A549 (cell line): ENCODE results near the gene ABLIM3. TPM values are rescaled to one million over a fixed set of nuclear protein-coding genes. Genes with fewer than 3 reads are reported as not detected.

Experiments
- ATAC-seq, 2 experiments: fragments of 200-7000 bp in 1 of 2; fragments of >200 bp in 1 of 2; cut with Nextera tagmentation in 1 of 2; cut with Tn5 transposase in 1 of 2; 3 replicates each; pipeline versions ENCODE4 v1.8.0 to v1.9.1; 2018 to 2020; ENCODE audit warnings: mild to moderate bottlenecking in 1 of 2, moderate library complexity in 1 of 2
- CTCF ChIA-PET: fragments of 300-600 bp; sonication (Branson Sonifier 250); formaldehyde crosslinking; extraction: SDS; loops from one replicate; lab custom pipeline; 2021; ENCODE audit warnings: antibody characterized with exemption, inconsistent platforms; lab: Yijun Ruan, JAX
- POLR2A ChIA-PET: fragments of 350-600 bp; formaldehyde crosslinking; extraction: SDS; loops from one replicate; lab custom pipeline; 2021; ENCODE audit warnings: antibody characterized with exemption, inconsistent platforms; lab: Yijun Ruan, JAX
- DNase-seq, 2 experiments: peaks; one replicate each; pipeline versions ENCODE4 v3.0.0 to v3.0.0-alpha.2; 2011 to 2016; ENCODE audit warnings: low read depth in 1 of 2, low spot score in 1 of 2
- FAIRE-seq: peaks from 2 replicates; lab custom pipeline; 2011; peaks lifted over from hg19 to GRCh38; lab: Jason Lieb, UNC
- H3K27ac ChIP-seq, 2 experiments: fragments of >200 bp; sonication (Bioruptor Twin); formaldehyde crosslinking; 3 replicates each; pipeline ENCODE4 v1.5.1; 2016 to 2017
- H3K4me1 ChIP-seq: fragments of >200 bp; sonication (Bioruptor Twin); formaldehyde crosslinking; 3 replicates; pipeline ENCODE4 v1.6.1; 2016
- H3K4me2 ChIP-seq: fragments of >200 bp; sonication (Bioruptor Twin); formaldehyde crosslinking; 3 replicates; pipeline ENCODE4 v1.6.1; 2016
- H3K4me3 ChIP-seq: fragments of >200 bp; sonication (Bioruptor Twin); formaldehyde crosslinking; 3 replicates; pipeline ENCODE4 v1.5.1; 2016
- H3K9me3 ChIP-seq: fragments of >200 bp; sonication (Bioruptor Twin); formaldehyde crosslinking; 3 replicates; pipeline ENCODE4 v1.6.1; 2016
- BHLHE40 ChIP-seq: IDR thresholded peaks from 2 replicates; pipeline ENCODE4 v1.6.1; 2012; ENCODE audit warnings: low read depth, low read length, inconsistent platforms
- CBX8 ChIP-seq: fragments of 200-600 bp; sonication (generic); IDR thresholded peaks from 2 replicates; pipeline ENCODE4 v1.6.1; 2016
- CEBPB ChIP-seq, 2 experiments: fragments of >200 bp in 1 of 2; sonication (Bioruptor Twin) in 1 of 2; formaldehyde crosslinking in 1 of 2; IDR thresholded peaks; 2 replicates each; pipeline ENCODE4 v1.6.1; 2012 to 2016
- CHD4 ChIP-seq: fragments of 200-600 bp; sonication (generic); IDR thresholded peaks from 2 replicates; pipeline ENCODE4 v1.6.1; 2016; ENCODE audit warnings: antibody characterized with exemption, mild to moderate bottlenecking, borderline replicate concordance
- EHMT2 ChIP-seq: fragments of 200-600 bp; sonication (generic); IDR thresholded peaks from 2 replicates; pipeline ENCODE4 v1.6.1; 2016; ENCODE audit warnings: antibody characterized with exemption, low read depth, mild to moderate bottlenecking, moderate library complexity
- FOSL2 ChIP-seq, 2 experiments: fragments of 450-650 bp in 1 of 2; fragments of >200 bp in 1 of 2; sonication (Bioruptor Twin) in 1 of 2; formaldehyde crosslinking; IDR thresholded peaks; 2 replicates each; pipeline versions ENCODE4 v1.5.0 to v1.6.1; 2016 to 2020; ENCODE audit warnings: mild to moderate bottlenecking in 1 of 2, moderate library complexity in 1 of 2
- FOXS1 ChIP-seq: fragments of 250-450 bp; sonication (Bioruptor Pico); IDR thresholded peaks from 2 replicates; pipeline ENCODE4 v1.5.0; 2020; ENCODE audit warnings: mild to moderate bottlenecking, moderate library complexity
- HDAC2 ChIP-seq: fragments of 200-600 bp; sonication (generic); IDR thresholded peaks from 2 replicates; pipeline ENCODE4 v1.6.1; 2016
- HEYL ChIP-seq: fragments of 250-450 bp; sonication (Bioruptor Pico); IDR thresholded peaks from 2 replicates; pipeline ENCODE4 v1.8.0; 2021; ENCODE audit warnings: mild to moderate bottlenecking, moderate library complexity
- HOXB13 ChIP-seq: fragments of 250-450 bp; sonication (Bioruptor Pico); IDR thresholded peaks from 2 replicates; pipeline ENCODE4 v1.5.0; 2020; ENCODE audit warnings: low read depth, mild to moderate bottlenecking, moderate library complexity
- HOXB5 ChIP-seq: fragments of 250-450 bp; sonication (Bioruptor Pico); IDR thresholded peaks from 2 replicates; pipeline ENCODE4 v1.5.0; 2020; ENCODE audit warnings: mild to moderate bottlenecking, moderate library complexity
- JUN ChIP-seq, 2 experiments: fragments of >200 bp; sonication (Bioruptor Twin); formaldehyde crosslinking; IDR thresholded peaks; 2 replicates in 1 of 2; 3 replicates in 1 of 2; pipeline ENCODE4 v1.6.1; 2016 to 2017
- KDM5A ChIP-seq: fragments of 200-600 bp; sonication (generic); IDR thresholded peaks from 2 replicates; pipeline ENCODE4 v1.6.1; 2016; ENCODE audit warnings: antibody characterized with exemption, mild to moderate bottlenecking
- MAX ChIP-seq: IDR thresholded peaks from 2 replicates; pipeline ENCODE4 v1.6.1; 2012
- MAZ ChIP-seq: fragments of 150-350 bp; IDR thresholded peaks from 2 replicates; pipeline ENCODE4 v1.6.1; 2014; ENCODE audit warnings: antibody characterized with exemption, low read depth, low read length, borderline replicate concordance
- NFE2L2 ChIP-seq: fragments of 150-350 bp; conservative IDR thresholded peaks from 2 replicates; pipeline ENCODE4 v1.6.1; 2014; ENCODE audit warnings: low read length
- NPAS2 ChIP-seq: fragments of 250-450 bp; sonication (Bioruptor Pico); IDR thresholded peaks from 2 replicates; pipeline ENCODE4 v1.8.0; 2022; ENCODE audit warnings: mild to moderate bottlenecking, moderate library complexity, borderline replicate concordance
- PBX3 ChIP-seq: IDR thresholded peaks from 2 replicates; pipeline ENCODE4 v1.6.1; 2012
- POLR2AphosphoS2 ChIP-seq: conservative IDR thresholded peaks from 2 replicates; pipeline ENCODE4 v1.6.1; 2012; ENCODE audit warnings: low read length, improper control_type of control experiment, inconsistent platforms
- RCOR1 ChIP-seq: fragments of 150-350 bp; IDR thresholded peaks from 2 replicates; pipeline ENCODE4 v1.6.1; 2014; ENCODE audit warnings: antibody characterized with exemption, low read length, low read depth
- RFX5 ChIP-seq: fragments of 450-650 bp; IDR thresholded peaks from 2 replicates; pipeline ENCODE4 v1.7.1; 2014; ENCODE audit warnings: antibody characterized with exemption, mild to moderate bottlenecking, moderate library complexity
- SREBF2 ChIP-seq: fragments of 450-650 bp; IDR thresholded peaks from 2 replicates; pipeline ENCODE4 v1.6.1; 2014; ENCODE audit warnings: mild to moderate bottlenecking, moderate library complexity
- ZSCAN20 ChIP-seq: fragments of 250-450 bp; sonication (Bioruptor Pico); IDR thresholded peaks from 2 replicates; pipeline ENCODE4 v1.8.0; 2022; ENCODE audit warnings: mild to moderate bottlenecking, moderate library complexity
- WGBS: methylation state at CpG from one replicate; pipeline ENCODE4 v1.1.6; 2017; ENCODE audit errors: missing lambda C conversion rate; 5-methylcytosine and 5-hydroxymethylcytosine counted together
- polyA plus RNA-seq, 4 experiments: library from polyadenylated mRNA; depleted of rRNA in 3 of 4; stranded (reverse); fragments of >200 nt; fragmentation: RNase III in 1 of 4; extraction: RNeasy Plus Mini Kit Qiagen cat#74134 plus additional on column Dnase treatment in 1 of 4; gene quantifications; 2 replicates in 3 of 4; 3 replicates in 1 of 4; pipeline ENCODE4 v1.2.3, GENCODE V29; 2011 to 2017

ABLIM3 gene
- polyA plus RNA-seq, 2 of the 4 experiments (the other 2 are of a cell fraction), result 2.7 to 3.0 TPM

GRCh38 chr5:149152317-149152746 is 11.0 kb downstream of the ABLIM3 start:
- no peak overlapping the region for H3K4me3 ChIP-seq
- ChIA-PET CTCF (interaction anchor here (0.7 to 8.6 kb wide), 5 partner anchors 11 to 171 kb away, joined by 3 to 59 read pairs (median 3); partner anchors contain the start of gene ABLIM3), POLR2A (no interaction called here)
- 44% methylated on average over 2 of the region's 2 CpGs for WGBS
- H3K27ac ChIP-seq, result peak overlapping the region; percentile 41 to 61
- FAIRE-seq (no peak), DNase-seq (peak; percentile 44 to 62), ATAC-seq (peak in 1 of 2 experiments; percentile 69; a peak in 3 of 6 replicates)
- H3K9me3 ChIP-seq, result 0 out of 3 replicates have a peak, but pooled peaks cover 3% of the 10 kb centered on the region
- TF ChIP-seq RFX5, result no peak
- TF ChIP-seq HDAC2, result no peak
- no peak for TF ChIP-seq FOXS1 (CRISPR knock-in tag)
- no peak for TF ChIP-seq CBX8
- no peak for TF ChIP-seq BHLHE40
- TF ChIP-seq HOXB13 (CRISPR knock-in tag), result no peak
- TF ChIP-seq MAZ, result no peak
- no peak for TF ChIP-seq CHD4
- TF ChIP-seq ZSCAN20 (CRISPR knock-in tag), result no peak
- TF ChIP-seq MAX, result peak; percentile 55; the same call in 1 of the 2 replicates
- TF ChIP-seq KDM5A, result no peak
- TF ChIP-seq FOSL2 (IDR thresholded peaks at IDR 0.05), result no peak
- 0 out of 2 replicates have a peak, but pooled peaks have one; percentile 7 for TF ChIP-seq FOSL2 (CRISPR knock-in tag; IDR thresholded peaks at IDR 0.05)
- H3K4me1 ChIP-seq, result peaks cover 23% of the 10 kb centered on the region
- peak overlapping the region; percentile 37 for H3K4me2 ChIP-seq

DNA sequence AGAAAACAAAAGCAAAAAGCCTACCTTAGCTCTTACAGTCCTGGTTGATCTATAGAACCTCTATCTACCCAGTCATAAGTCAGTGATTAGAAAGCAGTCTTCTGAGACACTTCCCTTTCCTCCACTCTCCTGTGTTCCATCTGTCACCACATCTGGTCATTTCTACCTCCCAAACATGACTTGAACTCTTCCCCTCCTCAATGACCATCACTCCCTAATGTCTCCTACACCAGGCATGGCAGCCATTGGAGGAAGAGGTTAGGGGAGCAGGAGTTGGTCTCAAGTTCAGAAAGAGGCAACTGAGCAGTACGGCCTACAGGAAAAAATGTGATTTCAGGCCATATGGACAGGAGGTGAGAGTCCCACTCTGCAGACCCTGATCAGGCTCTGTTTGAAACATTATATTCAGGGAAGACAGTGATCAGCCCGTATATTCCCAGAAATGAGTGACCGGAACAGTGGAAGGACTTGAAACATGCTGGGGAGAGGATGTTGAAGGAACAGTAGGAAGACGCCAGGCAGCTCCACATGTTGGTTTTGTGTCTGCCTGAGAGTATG is 12.0 kb downstream of the ABLIM3 start:
- ChIA-PET CTCF (interaction anchor here (0.9 to 8.6 kb wide), 5 partner anchors 12 to 422 kb away, joined by 3 to 59 read pairs (median 3); partner anchors contain the start of gene ABLIM3), POLR2A (interaction anchor here (1.1 kb wide), 1 partner anchor 10 kb away, joined by 3 read pairs; no protein-coding TSS in a partner anchor)
- TF ChIP-seq JUN (IDR thresholded peaks at IDR 0.05) (no peak), SREBF2 (no peak), HOXB5 (CRISPR knock-in tag) (no peak), EHMT2 (no peak), NFE2L2 (no peak), CEBPB (IDR thresholded peaks at IDR 0.05) (no peak), PBX3 (no peak), HEYL (no peak), RCOR1 (no peak)
- DNase-seq, result no peak
- no peak overlapping the region for H3K4me2 ChIP-seq
- H3K4me3 ChIP-seq, result no peak overlapping the region
- FAIRE-seq, result no peak
- H3K9me3 ChIP-seq, result no peaks in the 10 kb centered on the region
- 81% methylated on average over 4 of the region's 4 CpGs for WGBS
- no peak for ATAC-seq
- H3K4me1 ChIP-seq, result peaks cover 23% of the 10 kb centered on the region
- peak overlapping the region; percentile 41 to 61; a peak in 5 of 6 replicates for H3K27ac ChIP-seq

DNA sequence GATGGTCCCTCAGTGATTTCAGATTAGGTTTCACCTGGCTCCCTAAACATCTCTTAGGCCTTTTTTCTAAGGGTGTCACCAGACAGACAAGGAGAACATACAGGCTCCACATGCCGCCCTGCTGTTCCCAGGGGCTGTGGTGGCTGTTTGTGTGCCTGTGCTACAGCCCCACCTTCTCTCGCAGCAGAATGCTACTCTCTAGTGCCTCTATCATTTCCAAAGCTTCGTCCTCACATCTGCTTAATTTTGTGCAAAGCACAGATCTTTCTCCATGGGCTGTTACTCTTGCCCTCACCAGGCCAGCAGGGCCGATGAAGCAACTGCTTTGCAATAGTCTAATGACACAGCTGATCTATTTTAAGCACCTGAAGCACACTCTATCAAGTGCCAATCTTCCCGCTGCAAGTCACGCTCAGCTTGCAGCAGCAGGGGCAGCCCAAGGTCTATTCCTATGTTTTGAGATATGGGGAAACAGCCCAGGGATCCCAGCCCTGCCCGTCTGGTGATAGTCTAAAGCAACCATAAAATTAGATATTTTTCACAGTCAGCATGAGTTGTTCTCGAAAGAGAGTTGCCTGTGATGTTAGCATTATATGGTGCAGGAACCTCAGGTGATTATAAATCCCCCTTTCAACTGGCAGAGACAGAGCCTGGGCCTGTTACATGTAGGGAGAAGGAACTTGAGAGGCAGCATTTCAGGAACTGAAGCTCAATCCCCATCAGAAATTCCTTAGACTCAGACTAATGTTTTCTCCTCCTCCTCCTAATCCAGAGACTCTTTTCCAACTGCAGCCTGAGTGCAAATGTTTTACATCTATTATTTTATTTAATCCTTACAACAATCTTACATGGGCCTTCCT is 12.7 kb downstream of the ABLIM3 start:
- peak overlapping the region; percentile 41 to 61 for H3K27ac ChIP-seq
- H3K4me2 ChIP-seq, result peak overlapping the region; percentile 4; the same call in 1 of the 3 replicates
- ATAC-seq, result peak; percentile 54 to 68; a peak in 5 of 6 replicates
- H3K9me3 ChIP-seq, result no peaks in the 10 kb centered on the region
- POLR2A ChIA-PET, result interaction anchor here (1.1 kb wide), 1 partner anchor 11 kb away, joined by 3 read pairs; no protein-coding TSS in a partner anchor
- WGBS, result 54% methylated on average over 8 of the region's 8 CpGs
- CTCF ChIA-PET, result interaction anchor here (0.8 to 8.6 kb wide), 6 partner anchors 9 to 423 kb away, joined by 3 to 59 read pairs (median 3); partner anchors contain the start of gene ABLIM3
- no peak for TF ChIP-seq PBX3
- TF ChIP-seq POLR2AphosphoS2, result no peak
- TF ChIP-seq SREBF2, result no peak
- TF ChIP-seq CEBPB (IDR thresholded peaks at IDR 0.05), result 0 out of 4 replicates have a peak, but pooled peaks of 1 of the 2 experiments have one; percentile 27
- TF ChIP-seq NPAS2, result no peak
- H3K4me1 ChIP-seq, result peaks cover 23% of the 10 kb centered on the region
- H3K4me3 ChIP-seq, result no peak overlapping the region
- FAIRE-seq, result no peak
- DNase-seq, result peak in 1 of 2 experiments; percentile 35
